Keratinocyte (primary cell): ENCODE measurements around the gene DLG2.

Experiments
- CTCF ChIP-seq, 3 experiments: IDR thresholded peaks in 1 of 3; conservative IDR thresholded peaks in 1 of 3; optimal IDR thresholded peaks in 1 of 3; 2 replicates in 2 of 3; 3 replicates in 1 of 3; pipeline versions ENCODE3 to v1.5.1; 2011; ENCODE audit warnings: low read length in 3 of 3, mild to moderate bottlenecking in 3 of 3, moderate library complexity in 2 of 3, control low read depth in 1 of 3, inconsistent platforms in 1 of 3; ENCODE audit not compliant: insufficient read depth in 2 of 3; ENCODE audit errors: extremely low read depth in 1 of 3
- EZH2 ChIP-seq: IDR thresholded peaks from one replicate; pipeline ENCODE4 v1.6.1; 2012; ENCODE audit warnings: inconsistent platforms, mild to moderate bottlenecking, low read length, moderate library complexity

GRCh38 chr11:84722583-84723108 lies 904.5 kb downstream of the DLG2 start:
- no peak for TF ChIP-seq EZH2
- no peak for TF ChIP-seq CTCF (optimal IDR thresholded peaks at IDR 0.05 in 1 of 3, IDR thresholded peaks at IDR 0.05 in 1 of 3, conservative IDR thresholded peaks at IDR 0.05 in 1 of 3; ENCODE audit: extremely low read depth in 1 of 3, insufficient read depth in 2 of 3, low read length in 3 of 3)
